Measurements from ENCODE around the gene ABHD17C.

Gene ABHD17C

GRCh38 chr15:80703081-80703480 lies 8.0 kb downstream of the ABHD17C start:
- peaks cover 83% of the 10 kb centered on the region for H3K79me2 ChIP-seq (ENCODE audit: low read length)
- H3K9me3 ChIP-seq (replicated peaks; ENCODE audit: insufficient read depth, low read length): no peaks in the 10 kb centered on the region
- H3K36me3 ChIP-seq (replicated peaks; ENCODE audit: insufficient read depth, low read length): no peaks in the 10 kb centered on the region
- H3K9ac ChIP-seq (ENCODE audit: low read length): no peak overlapping the region
- DNase-seq: no peak
- no peak overlapping the region for H3K4me2 ChIP-seq (ENCODE audit: low read depth, low read length)
- TF ChIP-seq CTCF (IDR thresholded peaks at IDR 0.05; ENCODE audit: low read length) (no peak), EZH2phosphoT487 (IDR thresholded peaks at IDR 0.05; ENCODE audit: low read length) (no peak), EZH2 (optimal IDR thresholded peaks at IDR 0.05; ENCODE audit: low read depth, low read length) (no peak)
- no peak overlapping the region for H2AFZ ChIP-seq (ENCODE audit: low read length)
- no peak overlapping the region for H3K27ac ChIP-seq (ENCODE audit: low read length)
- H3K9me2 ChIP-seq (replicated peaks; ENCODE audit: insufficient read depth, low read length): no peaks in the 10 kb centered on the region
- no peak overlapping the region for H3K4me3 ChIP-seq (ENCODE audit: low read length)
- no peaks in the 10 kb centered on the region for H3F3A ChIP-seq (ENCODE audit: insufficient read depth, low read length)
- no peaks in the 10 kb centered on the region for H3K27me3 ChIP-seq (replicated peaks; ENCODE audit: insufficient read depth, low read length)
- H3K4me1 ChIP-seq (ENCODE audit: low read length): no peaks in the 10 kb centered on the region
- no peaks in the 10 kb centered on the region for H4K20me1 ChIP-seq (ENCODE audit: insufficient read depth, low read length)

GRCh38 chr15:80703965-80704364 lies 8.9 kb downstream of the ABHD17C start:
- Histone ChIP-seq H2AFZ (ENCODE audit: low read length) (no peak overlapping the region), H3K4me1 (ENCODE audit: low read length) (no peaks in the 10 kb centered on the region), H4K20me1 (ENCODE audit: insufficient read depth, low read length) (no peaks in the 10 kb centered on the region), H3K27me3 (replicated peaks; ENCODE audit: insufficient read depth, low read length) (no peaks in the 10 kb centered on the region), H3K27ac (ENCODE audit: low read length) (no peak overlapping the region), H3K9me2 (replicated peaks; ENCODE audit: insufficient read depth, low read length) (no peaks in the 10 kb centered on the region), H3K79me2 (ENCODE audit: low read length) (peaks cover 78% of the 10 kb centered on the region), H3K4me2 (ENCODE audit: low read depth, low read length) (no peak overlapping the region), H3K4me3 (ENCODE audit: low read length) (no peak overlapping the region), H3K9ac (ENCODE audit: low read length) (no peak overlapping the region), H3K9me3 (replicated peaks; ENCODE audit: insufficient read depth, low read length) (no peaks in the 10 kb centered on the region), H3F3A (ENCODE audit: insufficient read depth, low read length) (no peaks in the 10 kb centered on the region), H3K36me3 (replicated peaks; ENCODE audit: insufficient read depth, low read length) (no peaks in the 10 kb centered on the region)
- TF ChIP-seq CTCF (IDR thresholded peaks at IDR 0.05; ENCODE audit: low read length) (no peak), EZH2 (optimal IDR thresholded peaks at IDR 0.05; ENCODE audit: low read depth, low read length) (no peak), EZH2phosphoT487 (IDR thresholded peaks at IDR 0.05; ENCODE audit: low read length) (no peak)
- no peak for DNase-seq

GRCh38 chr15:80706161-80706560 lies 11.1 kb downstream of the ABHD17C start:
- no peak overlapping the region for H3K4me2 ChIP-seq (ENCODE audit: low read depth, low read length)

More at GRCh38 chr15:80706161-80706560, 11.1 kb downstream of the ABHD17C start:
- H3K27me3 ChIP-seq (replicated peaks; ENCODE audit: insufficient read depth, low read length): no peaks in the 10 kb centered on the region
- H3K4me1 ChIP-seq (ENCODE audit: low read length): no peaks in the 10 kb centered on the region
- TF ChIP-seq EZH2 (optimal IDR thresholded peaks at IDR 0.05; ENCODE audit: low read depth, low read length): no peak
- no peak for TF ChIP-seq EZH2phosphoT487 (IDR thresholded peaks at IDR 0.05; ENCODE audit: low read length)
- no peak for TF ChIP-seq CTCF (IDR thresholded peaks at IDR 0.05; ENCODE audit: low read length)
- no peaks in the 10 kb centered on the region for H3K9me3 ChIP-seq (replicated peaks; ENCODE audit: insufficient read depth, low read length)
- peaks cover 68% of the 10 kb centered on the region for H3K79me2 ChIP-seq (ENCODE audit: low read length)
- no peak overlapping the region for H3K9ac ChIP-seq (ENCODE audit: low read length)
- H3K4me3 ChIP-seq (ENCODE audit: low read length): no peak overlapping the region
- H3K36me3 ChIP-seq (replicated peaks; ENCODE audit: insufficient read depth, low read length): no peaks in the 10 kb centered on the region
- H3K9me2 ChIP-seq (replicated peaks; ENCODE audit: insufficient read depth, low read length): no peaks in the 10 kb centered on the region
- no peak overlapping the region for H3K27ac ChIP-seq (ENCODE audit: low read length)
- no peaks in the 10 kb centered on the region for H4K20me1 ChIP-seq (ENCODE audit: insufficient read depth, low read length)
- H2AFZ ChIP-seq (ENCODE audit: low read length): no peak overlapping the region
- DNase-seq: no peak
- H3F3A ChIP-seq (ENCODE audit: insufficient read depth, low read length): no peaks in the 10 kb centered on the region

All from MM.1S (cell line).